Right ventricle myocardium superior (tissue), 1 donor: ENCODE data around the gene ADRM1. TPM values are rescaled to one million over a fixed set of nuclear protein-coding genes. Genes with fewer than 3 reads are reported as not detected.

ENCODE experiments used
- ATAC-seq: fragments of 200-7000 bp; cut with Tn5 transposase; one replicate; pipeline ENCODE4 v1.9.1; 2020; ENCODE audit warnings: mild to moderate bottlenecking; ENCODE audit not compliant: poor library complexity
- DNase-seq: peaks from one replicate; pipeline ENCODE4 v3.0.0-alpha.2; 2020
- intact Hi-C: fragments of 100-400 bp; cut with DNase I; formaldehyde crosslinking; loops from one replicate; pipeline ENCODE4 v1.11.2; 2022
- microRNA-seq: library from miRNA; unstranded; fragments of <30 nt; microRNA quantifications from one replicate; pipeline ENCODE4 v1.2.0, GENCODE V29; 2020
- total RNA-seq: library from RNA; stranded (reverse); fragmentation: NEBNext Ultra II Directional; extraction: Animal tissue kit (Norgen Biotek cat#: 25700); gene quantifications from one replicate; pipeline ENCODE4 v1.2.1, GENCODE V29; 2021
- donor health status: DM: no; HTN: yes; CAD: no; lungs with severe emphysema.

Gene ADRM1
- total RNA-seq, 1 donor from 2014 or later: 68.5 TPM

DNA sequence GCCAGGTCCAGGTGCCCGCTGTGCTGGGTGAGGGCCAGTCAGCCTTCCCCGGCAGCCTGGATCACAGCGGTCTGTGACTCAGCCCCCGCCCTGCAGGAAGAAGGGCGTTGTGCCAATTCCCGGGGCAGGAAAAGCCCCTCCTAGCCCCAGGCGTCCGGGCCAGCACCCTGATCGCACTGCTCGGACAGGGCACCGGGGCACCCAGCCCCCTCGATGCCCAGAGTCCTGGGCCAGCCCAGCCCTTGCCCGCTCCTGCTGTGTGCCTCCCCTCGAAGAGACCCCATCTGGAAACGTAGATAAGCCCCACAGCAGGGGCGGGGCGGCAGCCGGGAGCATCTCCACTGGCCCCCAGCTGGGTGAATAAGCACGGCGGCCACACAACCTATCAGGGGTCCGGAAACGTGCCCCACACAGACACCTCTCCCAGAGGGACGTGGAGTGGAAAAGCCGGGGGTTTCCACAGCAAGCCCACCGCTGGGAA is 54.4 kb downstream of the ADRM1 start:
- peak; percentile 78 for DNase-seq
- peak; percentile 22 for ATAC-seq
- intact Hi-C loops: no loop called here

DNA sequence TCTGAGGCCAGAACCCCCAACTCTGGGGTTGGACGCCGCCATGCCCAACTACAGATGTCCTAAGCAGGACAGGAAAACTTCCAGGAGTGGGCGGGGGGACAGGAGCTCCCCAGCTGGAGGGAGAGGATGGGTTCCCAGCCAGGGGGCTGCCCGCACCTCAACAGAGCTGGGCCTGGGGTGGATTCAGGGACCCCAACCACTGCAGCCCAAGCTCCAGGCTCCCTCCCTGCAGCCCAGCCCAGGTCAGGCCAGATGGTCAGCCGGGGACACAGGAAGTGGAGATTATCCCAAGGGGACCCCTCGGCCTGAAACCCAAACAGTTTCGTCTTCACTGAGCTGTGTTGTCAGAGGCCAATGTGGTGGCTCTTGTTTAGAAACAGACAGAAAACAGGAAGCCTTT is 54.9 kb downstream of the ADRM1 start:
- ATAC-seq: no peak

More for the DNA sequence above, 54.9 kb downstream of the ADRM1 start:
- intact Hi-C loops: no loop called here
- peak; percentile 40 for DNase-seq

Small RNA genes within 50 kb of the gene (microRNA-seq; reads per million reads assigned to microRNA genes)
- gene MIR4758: not detected

Other genes with a start within 250 kb of the ADRM1 start
- gene TAF4, start 237.1 kb upstream of the ADRM1 start, total RNA-seq: 11.6 TPM
- 51.7 TPM for gene LSM14B, start 180.5 kb upstream of the ADRM1 start, total RNA-seq
- gene PSMA7, start 159.6 kb upstream of the ADRM1 start, total RNA-seq: 239 TPM
- gene SS18L1, start 159.2 kb upstream of the ADRM1 start, total RNA-seq: 8.9 TPM
- 20.8 TPM for gene MTG2, start 120.0 kb upstream of the ADRM1 start, total RNA-seq
- gene HRH3, start 82.7 kb upstream of the ADRM1 start, total RNA-seq: not detected
- gene OSBPL2, start 64.5 kb upstream of the ADRM1 start, total RNA-seq: 52.3 TPM
- 79.6 TPM for gene LAMA5, start 64.3 kb downstream of the ADRM1 start, total RNA-seq
- 732 TPM for gene RPS21, start 84.1 kb downstream of the ADRM1 start, total RNA-seq
- gene CABLES2, start 104.3 kb downstream of the ADRM1 start, total RNA-seq: 15.0 TPM
- not detected for gene RBBP8NL, start 124.5 kb downstream of the ADRM1 start, total RNA-seq
- 1.7 TPM for gene GATA5, start 173.0 kb downstream of the ADRM1 start, total RNA-seq